SK-N-MC (cell line): Measurements from ENCODE around the gene FIP1L1.

Source experiments
- DNase-seq: peaks from one replicate; pipeline ENCODE4 v3.0.0-alpha.2; 2011; ENCODE audit warnings: low read depth, low spot score
- H3K27ac ChIP-seq: fragments of 200-600 bp; sonication (generic); 2 replicates; pipeline ENCODE4 v1.5.1; 2016; ENCODE audit warnings: mixed run types
- H3K36me3 ChIP-seq: fragments of 200-600 bp; sonication (generic); 2 replicates; pipeline ENCODE4 v1.6.1; 2017; ENCODE audit warnings: antibody characterized with exemption, low read length, mixed read lengths; ENCODE audit not compliant: insufficient read depth
- H3K4me3 ChIP-seq: fragments of 200-600 bp; sonication (generic); 2 replicates; pipeline ENCODE4 v1.5.1; 2016
- H3K9ac ChIP-seq: fragments of 200-600 bp; sonication (generic); 2 replicates; pipeline ENCODE4 v1.8.0; 2017; ENCODE audit warnings: mixed run types, mixed read lengths; ENCODE audit not compliant: insufficient read length
- H3K9me3 ChIP-seq: fragments of 200-600 bp; sonication (generic); 2 replicates; pipeline ENCODE4 v1.6.1; 2017; ENCODE audit warnings: low read depth, mild to moderate bottlenecking, antibody characterized with exemption, low read length, moderate library complexity, mixed read lengths
- EZH2 ChIP-seq: fragments of 200-600 bp; sonication (generic); IDR thresholded peaks from one replicate; pipeline ENCODE4 v1.6.1; 2017; ENCODE audit warnings: antibody characterized with exemption
- FOXP2 ChIP-seq: optimal IDR thresholded peaks from 2 replicates; pipeline ENCODE3; 2011; ENCODE audit warnings: mild to moderate bottlenecking, moderate library complexity; ENCODE audit not compliant: insufficient read depth; ENCODE audit errors: extremely low read length, control extremely low read depth
- POLR2AphosphoS5 ChIP-seq: IDR thresholded peaks from 2 replicates; pipeline ENCODE4 v1.6.1; 2012; ENCODE audit warnings: mild to moderate bottlenecking, low read depth, low read length, borderline replicate concordance

Gene FIP1L1

DNA sequence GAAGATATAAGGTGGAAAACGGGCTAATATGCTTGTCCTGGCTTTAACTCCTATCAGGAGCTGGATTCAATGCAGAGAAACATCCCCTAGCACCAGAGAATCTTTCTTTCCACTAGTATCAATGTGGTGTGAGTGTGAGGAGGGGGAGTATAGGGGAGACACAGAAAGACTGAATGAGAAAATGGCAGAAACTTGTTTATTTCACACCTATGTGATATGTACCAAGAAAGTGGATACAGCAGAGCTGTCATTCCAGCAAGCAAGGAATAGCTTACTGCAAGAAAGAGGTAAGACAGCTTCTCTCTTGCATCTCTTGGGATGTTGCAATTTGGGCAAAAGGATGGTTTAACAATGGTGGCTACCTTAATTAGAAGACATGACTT lies 108.2 kb downstream of the FIP1L1 start:
- Histone ChIP-seq H3K4me3 (no peak overlapping the region), H3K9me3 (no peaks in the 10 kb centered on the region), H3K9ac (no peak overlapping the region), H3K27ac (no peak overlapping the region), H3K36me3 (no peaks in the 10 kb centered on the region)
- no peak for DNase-seq
- TF ChIP-seq EZH2 (no peak), POLR2AphosphoS5 (no peak), FOXP2 (no peak)

DNA sequence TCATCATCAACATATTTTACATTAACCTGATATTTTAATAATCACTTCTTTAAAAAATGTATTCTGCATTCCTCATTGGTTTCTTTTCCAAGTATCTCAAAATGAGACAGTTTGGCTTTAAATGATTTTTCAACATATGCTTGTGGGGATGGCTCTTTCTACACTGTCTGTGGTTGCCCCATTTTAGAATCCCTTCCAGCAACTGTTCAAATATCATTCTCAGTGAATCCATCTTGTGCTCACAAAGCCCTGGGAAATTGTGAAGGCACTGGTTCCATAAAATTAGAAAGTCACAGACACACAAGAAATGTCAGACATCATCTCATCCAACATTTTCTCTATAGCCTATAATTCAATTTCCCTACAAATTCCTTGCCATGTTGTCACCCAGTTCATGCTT lies 110.3 kb downstream of the FIP1L1 start:
- H3K9me3 ChIP-seq = no peaks in the 10 kb centered on the region
- TF ChIP-seq POLR2AphosphoS5 (no peak), EZH2 (no peak), FOXP2 (no peak)
- DNase-seq = no peak
- H3K27ac ChIP-seq = no peak overlapping the region
- H3K4me3 ChIP-seq = no peak overlapping the region
- H3K9ac ChIP-seq = no peak overlapping the region
- no peaks in the 10 kb centered on the region for H3K36me3 ChIP-seq

- no peak for DNase-seq
- TF ChIP-seq FOXP2 = no peak
- TF ChIP-seq POLR2AphosphoS5 = no peak
- no peak for TF ChIP-seq EZH2
- H3K9ac ChIP-seq = no peak overlapping the region
- H3K4me3 ChIP-seq = no peak overlapping the region
- H3K27ac ChIP-seq = no peak overlapping the region
- H3K9me3 ChIP-seq = no peaks in the 10 kb centered on the region
- H3K36me3 ChIP-seq = no peaks in the 10 kb centered on the region
Measured at GRCh38 chr4:53489279-53489889, 111.9 kb downstream of the FIP1L1 start.

DNA sequence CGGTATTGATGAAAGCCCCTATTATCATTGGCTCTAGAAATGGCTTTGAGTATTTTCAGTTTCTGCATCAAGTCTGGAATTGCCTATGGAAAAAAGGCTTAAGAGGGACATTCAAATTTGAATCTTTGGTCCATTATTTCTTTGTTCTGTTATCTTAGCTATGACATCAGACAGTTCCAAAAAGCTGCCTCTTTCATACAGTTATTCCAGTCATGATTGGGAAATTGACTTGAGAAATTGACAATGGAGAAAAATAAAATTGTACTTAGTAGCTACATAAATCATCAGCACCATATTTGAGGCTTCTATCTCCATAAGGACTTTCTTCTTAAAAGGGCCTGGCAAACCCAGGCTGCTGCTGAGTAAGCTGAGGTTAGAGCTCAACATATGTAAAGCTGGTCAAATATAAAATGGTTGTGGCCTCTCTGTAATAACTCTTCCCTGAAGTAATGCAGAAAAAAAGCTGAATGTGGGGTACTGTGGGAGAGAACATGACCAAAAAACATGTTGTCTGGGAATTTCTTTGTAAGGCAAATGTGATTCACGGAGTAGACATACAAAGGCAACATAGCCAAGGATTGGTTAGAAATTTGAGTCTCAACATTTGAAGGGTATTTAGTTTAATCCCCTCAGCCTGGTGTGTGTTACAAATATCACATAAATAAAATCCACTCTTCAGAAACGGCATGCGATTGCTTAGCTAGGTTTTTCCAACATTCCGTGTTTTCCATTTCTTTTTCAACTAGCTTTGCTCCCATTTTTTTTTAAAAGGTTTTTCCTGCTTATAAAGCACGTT lies 112.9 kb downstream of the FIP1L1 start:
- DNase-seq = no peak
- Histone ChIP-seq H3K9ac (no peak overlapping the region), H3K4me3 (no peak overlapping the region), H3K27ac (no peak overlapping the region), H3K9me3 (no peaks in the 10 kb centered on the region), H3K36me3 (no peaks in the 10 kb centered on the region)
- no peak for TF ChIP-seq FOXP2
- no peak for TF ChIP-seq POLR2AphosphoS5
- TF ChIP-seq EZH2 = no peak

GRCh38 chr4:53490965-53491622 lies 113.7 kb downstream of the FIP1L1 start:
- DNase-seq = no peak

GRCh38 chr4:53494851-53495250 lies 117.4 kb downstream of the FIP1L1 start:
- H3K9me3 ChIP-seq = no peaks in the 10 kb centered on the region
- no peak overlapping the region for H3K4me3 ChIP-seq
- H3K9ac ChIP-seq = no peak overlapping the region
- no peak for TF ChIP-seq FOXP2
- no peak for TF ChIP-seq POLR2AphosphoS5
- no peak for TF ChIP-seq EZH2
- no peaks in the 10 kb centered on the region for H3K36me3 ChIP-seq
- H3K27ac ChIP-seq = no peak overlapping the region
- no peak for DNase-seq

More at GRCh38 chr4:53490965-53491622, 113.7 kb downstream of the FIP1L1 start:
- no peak overlapping the region for H3K9ac ChIP-seq
- no peaks in the 10 kb centered on the region for H3K9me3 ChIP-seq
- H3K36me3 ChIP-seq = no peaks in the 10 kb centered on the region
- no peak overlapping the region for H3K27ac ChIP-seq
- no peak for TF ChIP-seq EZH2
- no peak for TF ChIP-seq FOXP2
- no peak for TF ChIP-seq POLR2AphosphoS5
- no peak overlapping the region for H3K4me3 ChIP-seq

GRCh38 chr4:53497487-53498244 lies 120.2 kb downstream of the FIP1L1 start:
- no peaks in the 10 kb centered on the region for H3K36me3 ChIP-seq
- TF ChIP-seq FOXP2 (no peak), POLR2AphosphoS5 (no peak), EZH2 (no peak)
- no peaks in the 10 kb centered on the region for H3K9me3 ChIP-seq
- no peak overlapping the region for H3K27ac ChIP-seq
- DNase-seq = no peak
- H3K4me3 ChIP-seq = no peak overlapping the region
- no peak overlapping the region for H3K9ac ChIP-seq

GRCh38 chr4:53498706-53499105 lies 121.3 kb downstream of the FIP1L1 start:
- DNase-seq = no peak

More at GRCh38 chr4:53498706-53499105, 121.3 kb downstream of the FIP1L1 start:
- H3K9ac ChIP-seq = no peak overlapping the region
- H3K9me3 ChIP-seq = no peaks in the 10 kb centered on the region
- H3K36me3 ChIP-seq = no peaks in the 10 kb centered on the region
- no peak overlapping the region for H3K4me3 ChIP-seq
- no peak overlapping the region for H3K27ac ChIP-seq
- no peak for TF ChIP-seq FOXP2
- TF ChIP-seq POLR2AphosphoS5 = no peak
- no peak for TF ChIP-seq EZH2
